GM19455 (cell line): ENCODE measurements around the gene TMEM185A.
"Not testable (repeated sequence)": the region's sequence is repeated elsewhere in the genome, so short reads cannot be mapped to it uniquely, and the experiment has no call there.

Experiments used
- ATAC-seq: cut with Tn5 transposase; IDR thresholded peaks from one replicate; pipeline ENCODE4 v1.9.1; 2021; ENCODE audit not compliant: unreplicated experiment

The TMEM185A gene

DNA sequence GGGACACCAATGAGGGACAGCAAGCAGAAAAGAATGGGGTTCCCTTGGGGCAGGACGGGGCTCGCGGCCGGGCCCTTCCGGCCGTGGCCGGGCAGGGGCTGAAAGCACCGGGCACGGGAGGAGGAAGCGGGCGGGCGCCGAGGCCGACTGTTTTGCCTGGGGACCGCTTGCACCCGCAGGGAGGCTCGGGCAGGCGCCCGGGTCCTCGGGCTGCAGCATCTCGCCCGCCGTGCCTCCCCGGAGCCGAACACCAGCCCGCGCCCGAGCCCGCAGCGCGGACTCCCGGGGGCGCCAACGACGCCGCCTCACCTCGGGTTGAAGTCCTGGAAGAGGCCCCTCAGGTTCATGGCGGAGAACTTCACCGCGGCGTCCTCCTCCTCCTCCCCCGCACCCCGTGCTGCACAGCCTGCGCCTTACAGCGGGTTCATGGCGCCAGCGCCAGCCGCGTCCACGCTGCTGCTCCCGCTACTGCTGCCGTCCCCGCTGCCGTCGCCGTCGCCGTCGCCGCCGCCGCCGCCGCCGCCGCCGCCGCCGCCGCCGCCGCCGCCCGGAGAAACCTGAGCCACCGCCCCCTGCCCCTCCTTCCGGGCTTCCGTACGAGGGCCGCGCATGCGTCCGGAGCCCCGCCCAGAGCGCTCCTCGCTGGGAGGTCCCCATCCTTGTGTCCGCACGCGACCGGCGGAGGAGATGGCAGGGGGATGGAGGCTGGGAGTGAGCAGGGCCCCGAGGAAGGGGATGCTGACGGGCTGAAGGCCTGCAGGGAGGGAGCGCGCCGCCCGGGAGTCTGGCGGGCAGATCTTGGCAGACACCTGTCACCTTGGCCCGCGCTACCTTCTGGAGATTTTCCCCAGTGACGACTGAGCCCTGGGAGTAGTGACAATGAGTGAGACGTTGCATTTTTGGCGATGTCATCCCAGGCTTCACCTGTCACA is at the start of gene TMEM185A:
Gene TMEM185A, minus strand, starts transcription at position 559 of the 932 bp plus-strand sequence. Its CDS starts 212 bp downstream, at position 347.
- ATAC-seq: peak; percentile 94

DNA sequence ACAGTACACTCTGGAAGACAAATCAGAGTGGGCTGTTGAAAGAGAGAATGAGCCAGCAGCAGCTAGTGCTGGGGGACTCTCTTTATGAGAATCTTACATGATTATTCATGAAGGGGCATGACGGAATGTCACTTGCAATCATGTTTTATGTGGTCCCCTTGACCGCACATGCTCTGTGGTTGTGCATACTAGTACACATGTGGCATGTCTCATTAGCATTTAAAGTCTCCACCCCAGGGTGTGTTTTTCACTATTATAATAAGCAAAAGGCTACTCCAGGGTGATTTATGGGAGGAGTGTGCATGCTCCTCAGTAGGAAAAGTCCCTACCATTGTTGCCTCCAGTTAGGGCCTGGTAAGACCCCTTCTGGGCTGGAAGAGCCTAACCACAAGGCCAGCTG is 49.6 kb upstream of the TMEM185A start:
- ATAC-seq: no peak

DNA sequence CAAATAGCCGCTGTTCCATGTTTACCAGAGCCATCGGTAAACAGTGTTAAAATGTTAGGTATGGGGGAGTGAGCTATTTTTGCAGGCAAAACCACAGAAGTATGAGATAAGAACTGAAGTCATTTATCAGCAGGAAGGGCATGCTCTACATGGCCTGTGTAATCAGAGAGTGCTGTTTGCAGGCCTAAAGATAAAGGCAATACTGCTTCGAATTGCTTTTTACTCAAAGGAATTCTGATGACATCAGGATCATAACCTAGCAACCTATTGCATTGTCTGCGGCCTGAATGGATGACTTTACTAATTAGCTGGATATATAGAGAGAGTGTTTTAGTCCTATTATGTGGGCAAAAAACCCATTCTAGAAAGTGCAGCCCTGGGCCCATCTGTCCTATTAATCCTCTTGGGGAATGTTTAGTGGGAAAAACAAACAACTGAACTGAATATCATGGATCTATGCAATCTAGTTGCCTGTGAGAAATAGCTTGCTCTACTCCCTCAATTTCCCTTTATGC is 47.6 kb upstream of the TMEM185A start:
- ATAC-seq: not testable (repeated sequence)

DNA sequence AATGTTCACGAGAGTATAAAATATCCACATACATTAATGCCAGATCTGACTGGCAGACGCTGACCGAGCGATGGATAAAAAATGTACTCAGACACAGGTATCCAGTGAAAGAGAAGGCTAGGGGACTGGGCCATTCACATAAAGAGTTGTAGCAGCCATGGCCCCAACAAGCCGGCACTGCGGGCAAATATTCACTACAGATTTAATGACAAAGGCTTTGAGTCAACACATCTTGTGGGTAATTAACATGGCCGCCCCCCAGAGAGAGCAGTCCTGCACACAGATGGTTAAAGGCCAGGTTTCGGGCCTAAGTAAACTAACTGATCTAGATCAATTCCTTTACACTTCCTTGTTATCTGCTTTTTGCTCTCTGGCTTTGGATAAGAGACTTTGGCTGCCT is 44.0 kb upstream of the TMEM185A start:
- ATAC-seq: not testable (repeated sequence)

DNA sequence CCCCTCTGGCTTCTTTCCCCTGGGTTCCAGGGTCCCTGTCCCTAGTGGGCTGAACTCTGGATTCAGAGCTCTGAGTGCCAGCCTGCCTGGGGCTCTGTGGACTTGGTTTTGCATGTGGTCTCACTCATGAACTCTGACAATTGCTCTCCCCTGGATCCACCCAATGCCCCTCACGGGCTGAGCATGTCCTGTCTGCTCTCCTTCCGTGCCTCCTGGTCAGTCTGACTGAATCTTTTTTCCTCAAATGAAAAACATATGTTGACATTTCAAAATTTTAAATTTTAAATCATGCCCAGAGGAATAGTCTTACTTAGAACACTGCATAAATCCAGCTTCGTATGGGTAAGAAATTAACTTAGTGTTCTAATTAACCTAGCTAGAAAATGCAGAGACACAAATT is 43.5 kb upstream of the TMEM185A start:
- ATAC-seq: not testable (repeated sequence)

DNA sequence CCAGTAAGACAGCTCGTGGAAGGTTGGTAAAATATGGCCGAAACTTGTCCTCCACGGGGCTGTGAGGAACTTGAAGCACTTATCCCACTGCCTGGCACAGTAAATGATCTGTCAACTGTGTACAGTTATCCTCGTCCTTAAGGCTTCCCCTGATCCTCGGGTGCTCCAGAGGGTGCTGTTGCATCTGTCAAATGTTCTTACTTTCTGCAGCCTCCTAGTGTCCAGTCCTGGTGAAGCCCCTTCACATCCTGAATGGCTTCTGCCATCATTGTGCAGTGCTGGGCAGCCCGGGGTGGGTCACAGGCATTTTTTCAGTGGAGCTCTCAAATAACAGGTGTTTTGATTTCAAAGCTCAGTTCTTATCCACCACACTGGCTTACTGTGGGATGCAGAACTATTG is 29.0 kb upstream of the TMEM185A start:
- not testable (repeated sequence) for ATAC-seq

DNA sequence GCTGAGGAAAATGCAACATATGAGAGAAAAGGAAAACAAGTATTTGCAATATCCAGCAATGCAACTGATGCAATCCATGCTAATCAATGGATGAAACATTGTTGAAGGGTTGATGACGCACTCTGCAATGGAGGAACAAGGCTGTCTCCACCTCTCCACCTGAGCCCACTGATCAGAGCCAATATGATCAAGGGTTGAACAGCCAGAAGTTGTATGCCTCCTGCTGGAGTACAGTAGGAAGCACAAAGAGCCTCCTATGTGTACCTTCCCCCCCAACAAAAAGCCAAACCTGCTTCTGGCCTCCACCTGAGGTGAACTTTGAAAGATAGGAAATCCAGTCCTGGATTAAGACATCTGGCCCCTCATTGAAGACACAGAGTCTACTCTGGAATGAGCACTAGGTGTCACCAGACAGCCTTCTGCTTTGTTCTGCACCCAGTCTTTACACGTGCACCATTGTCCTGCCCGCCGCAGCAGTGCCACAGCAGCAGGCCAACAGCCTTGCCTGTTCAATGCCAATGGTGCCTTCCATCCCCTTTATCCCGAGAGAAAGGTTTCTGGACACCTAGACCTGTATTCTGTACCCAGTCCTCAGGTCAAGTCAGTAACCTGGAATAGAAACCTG is 24.8 kb upstream of the TMEM185A start:
- ATAC-seq: not testable (repeated sequence)

DNA sequence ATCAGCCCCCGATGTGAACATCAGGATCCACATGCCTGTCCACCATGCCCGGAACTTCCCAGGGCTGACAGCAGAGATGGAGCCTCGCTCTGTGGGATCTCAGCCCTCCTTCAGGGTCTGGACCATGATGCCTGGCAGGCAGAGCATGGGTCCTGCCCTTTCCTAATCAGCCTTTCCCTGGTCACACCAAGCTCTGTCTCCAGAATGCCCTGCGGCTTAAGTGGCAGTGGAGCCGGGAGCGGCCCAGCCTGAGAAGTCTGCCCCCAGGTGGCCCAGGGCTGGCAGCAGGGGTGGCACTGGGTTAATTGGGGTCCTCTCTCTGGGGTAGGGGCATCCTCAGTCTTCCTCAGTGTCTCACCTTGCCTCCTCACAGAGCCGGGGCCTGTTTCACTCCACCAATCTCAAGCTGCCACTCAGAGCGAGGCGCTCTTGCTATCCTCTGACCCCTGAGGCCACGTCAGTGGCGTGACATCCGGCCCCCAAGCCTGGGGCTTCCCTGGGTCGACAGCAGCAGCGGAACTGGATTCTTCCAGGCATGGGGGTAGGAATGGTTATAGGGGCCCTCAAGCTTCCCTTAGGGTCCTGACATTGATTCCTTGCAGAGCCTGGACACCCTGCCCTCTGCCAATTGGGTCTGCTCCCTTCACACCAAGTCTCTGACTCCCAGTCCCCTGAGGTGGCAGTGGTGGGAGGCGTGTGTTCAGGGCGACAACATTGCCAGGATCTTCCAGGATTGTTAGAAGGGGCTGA is 20.8 kb upstream of the TMEM185A start:
- no peak for ATAC-seq

DNA sequence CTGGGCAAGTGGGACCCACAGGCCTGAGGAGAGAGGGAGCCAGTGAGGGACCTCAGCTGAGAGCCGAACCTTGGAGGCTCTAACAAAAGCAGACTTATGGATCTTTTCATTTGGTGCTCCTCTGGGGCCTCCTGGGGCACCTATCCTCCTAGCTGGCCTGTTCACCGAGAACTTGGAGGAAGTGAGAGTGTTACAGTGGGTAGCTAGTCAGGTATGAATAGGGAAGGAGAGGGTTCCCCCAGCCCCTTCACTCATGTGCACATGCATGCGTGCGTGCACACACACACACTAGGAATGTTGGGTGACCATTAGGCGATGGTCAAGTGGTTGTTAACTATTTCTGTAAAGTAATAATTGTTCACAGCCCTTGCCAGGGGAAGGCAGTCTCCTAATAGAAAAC is 18.6 kb upstream of the TMEM185A start:
- no peak for ATAC-seq

DNA sequence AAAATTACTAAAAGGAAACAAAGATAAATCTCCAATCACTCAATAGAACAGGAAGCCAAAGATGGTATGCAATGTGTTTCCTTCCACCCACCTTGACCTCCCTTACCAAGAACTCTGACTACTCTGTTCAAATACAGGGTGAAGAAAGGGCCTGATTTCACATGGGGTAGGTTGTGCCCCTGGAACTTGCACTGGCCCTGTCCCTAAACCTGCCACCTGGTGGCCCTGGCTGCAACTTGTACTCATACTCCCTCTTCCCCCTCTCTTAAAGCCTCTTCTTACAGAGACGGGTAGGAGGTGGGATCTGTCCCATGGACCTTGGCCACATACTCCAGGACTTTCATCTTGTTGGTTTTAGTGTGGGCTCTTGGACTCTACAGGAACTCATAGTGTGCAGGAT is 17.3 kb upstream of the TMEM185A start:
- no peak for ATAC-seq

DNA sequence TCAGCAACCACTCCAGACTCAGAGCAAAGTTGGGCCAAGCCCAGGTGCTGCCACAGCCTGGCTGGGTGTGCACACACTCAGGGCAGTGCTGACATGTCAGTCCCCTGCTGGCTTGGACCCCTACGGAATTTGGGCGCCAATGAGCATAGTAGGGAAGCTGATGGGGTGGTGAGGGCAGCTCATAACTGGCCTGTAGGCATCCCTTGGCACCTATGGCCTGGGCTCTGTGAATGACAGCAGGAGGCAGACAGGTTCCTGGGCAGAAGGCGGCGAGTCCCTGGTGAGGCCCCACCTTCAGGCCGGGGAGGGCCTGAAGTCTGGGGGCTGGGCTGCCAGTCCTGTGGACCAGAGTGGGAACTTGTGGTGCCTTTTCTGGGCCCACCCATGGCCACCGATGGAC is 15.9 kb upstream of the TMEM185A start:
- no peak for ATAC-seq

DNA sequence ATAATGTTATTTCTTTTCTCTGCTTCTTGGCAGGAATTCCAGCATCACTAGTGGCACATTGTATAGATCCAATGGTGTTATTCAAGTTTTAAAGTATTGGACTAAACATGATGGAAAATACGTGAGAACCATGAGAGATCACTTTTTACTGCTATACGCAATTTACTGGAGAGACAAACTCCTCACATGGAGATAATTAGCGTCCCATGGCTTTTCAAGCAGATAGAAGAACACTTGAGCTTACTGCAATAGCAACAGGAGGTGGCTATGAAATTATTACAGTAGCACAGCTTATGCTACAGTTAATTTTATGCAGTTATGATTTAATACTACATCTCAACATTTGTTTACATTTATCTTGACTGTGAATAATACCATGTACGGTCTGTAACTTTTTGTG is 11.9 kb upstream of the TMEM185A start:
- ATAC-seq: no peak

DNA sequence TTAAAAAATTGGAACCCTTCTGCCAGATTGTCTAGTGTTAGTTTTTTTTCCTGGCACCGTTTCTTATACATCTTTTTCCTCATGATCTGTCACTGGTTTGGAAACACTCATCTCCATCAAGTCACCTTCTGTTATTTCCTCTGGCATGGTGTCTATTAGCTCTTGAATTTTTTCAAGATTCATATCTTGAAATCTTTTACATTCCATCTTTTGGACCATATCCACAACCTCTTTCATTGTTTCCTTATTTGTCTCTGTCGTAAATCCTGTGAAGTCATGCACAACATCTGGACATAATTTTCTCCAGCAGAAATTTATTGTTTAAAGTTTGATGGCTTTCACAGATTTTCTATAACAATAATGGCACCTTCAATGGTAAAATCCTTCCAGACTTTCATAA is 10.2 kb upstream of the TMEM185A start:
- no peak for ATAC-seq

DNA sequence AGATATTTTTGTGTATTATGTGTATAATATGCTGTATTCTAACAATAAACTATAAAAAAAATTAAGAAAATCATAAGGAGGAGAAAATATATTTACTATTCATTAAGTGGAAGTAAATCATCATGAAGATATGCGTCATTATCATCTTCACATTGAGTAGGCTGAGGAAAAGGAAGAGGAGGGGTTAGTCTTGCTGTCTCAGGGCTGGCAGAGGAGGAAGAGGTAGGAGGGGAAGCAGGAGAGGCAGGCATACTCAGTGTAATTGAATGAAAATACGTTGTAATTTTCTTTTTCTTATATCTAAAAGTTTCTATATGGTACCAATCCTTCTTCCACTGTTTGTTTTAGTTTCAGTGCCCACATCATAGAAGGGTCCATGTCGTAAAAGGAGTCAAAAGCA is 9.8 kb upstream of the TMEM185A start:
- ATAC-seq: no peak

DNA sequence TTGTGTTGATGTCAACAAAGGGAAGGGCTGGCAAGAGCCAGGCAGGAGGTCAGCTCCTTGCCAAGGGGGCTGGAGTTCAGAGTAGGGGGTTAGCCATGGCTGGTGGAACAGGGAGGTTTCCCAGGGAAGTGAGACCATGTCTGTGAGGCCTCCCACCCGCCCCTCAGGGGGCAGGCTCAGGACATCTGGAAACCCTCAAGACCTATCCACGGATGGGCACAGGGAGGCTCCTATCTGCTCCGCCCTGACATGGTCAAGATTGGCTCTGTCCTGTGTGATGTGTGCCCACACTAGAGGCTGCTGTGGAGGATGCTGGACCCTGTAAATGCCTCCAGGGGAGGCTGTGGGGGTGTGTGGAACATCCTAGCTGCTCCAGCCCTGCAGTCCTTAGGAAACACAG is 8.0 kb upstream of the TMEM185A start:
- no peak for ATAC-seq

DNA sequence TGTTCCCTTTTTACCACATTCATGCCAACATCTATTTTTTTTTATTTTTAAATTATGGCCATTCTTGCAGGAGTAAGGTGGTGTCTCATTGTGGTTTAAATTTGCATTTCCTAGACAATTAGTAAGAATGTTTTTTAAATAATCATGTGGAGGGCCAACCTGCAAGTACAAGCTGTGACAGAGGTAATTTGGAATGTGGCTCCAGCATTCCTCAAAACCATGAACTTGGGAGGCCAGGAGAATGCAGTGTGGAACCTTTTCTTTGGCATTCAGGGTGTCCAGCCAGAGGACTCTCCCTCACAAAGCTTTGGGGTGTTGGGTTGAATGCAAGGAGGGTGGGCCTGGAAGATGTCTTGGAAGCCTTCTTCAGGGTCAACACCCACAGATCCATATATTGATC is 7.3 kb upstream of the TMEM185A start:
- no peak for ATAC-seq

DNA sequence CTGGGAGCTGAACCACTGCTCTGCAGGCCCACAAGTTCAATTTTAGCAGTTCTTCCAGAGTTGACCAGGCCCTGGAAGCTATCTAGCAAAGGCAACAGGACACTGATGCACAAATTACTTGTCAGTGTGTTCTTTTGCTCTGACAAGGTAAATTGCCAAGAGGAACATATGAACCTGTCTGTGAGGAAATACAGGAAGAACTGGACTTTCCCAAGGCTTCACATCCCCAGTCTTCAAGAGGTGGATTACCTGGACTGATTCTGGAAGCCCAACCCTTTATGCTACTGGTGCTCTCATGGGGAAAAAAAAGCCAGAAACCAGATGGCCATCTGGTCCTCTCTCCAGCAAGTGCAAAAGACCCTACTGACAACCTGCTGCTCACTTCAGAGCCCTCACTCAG is 1.9 kb upstream of the TMEM185A start:
- ATAC-seq: no peak

DNA sequence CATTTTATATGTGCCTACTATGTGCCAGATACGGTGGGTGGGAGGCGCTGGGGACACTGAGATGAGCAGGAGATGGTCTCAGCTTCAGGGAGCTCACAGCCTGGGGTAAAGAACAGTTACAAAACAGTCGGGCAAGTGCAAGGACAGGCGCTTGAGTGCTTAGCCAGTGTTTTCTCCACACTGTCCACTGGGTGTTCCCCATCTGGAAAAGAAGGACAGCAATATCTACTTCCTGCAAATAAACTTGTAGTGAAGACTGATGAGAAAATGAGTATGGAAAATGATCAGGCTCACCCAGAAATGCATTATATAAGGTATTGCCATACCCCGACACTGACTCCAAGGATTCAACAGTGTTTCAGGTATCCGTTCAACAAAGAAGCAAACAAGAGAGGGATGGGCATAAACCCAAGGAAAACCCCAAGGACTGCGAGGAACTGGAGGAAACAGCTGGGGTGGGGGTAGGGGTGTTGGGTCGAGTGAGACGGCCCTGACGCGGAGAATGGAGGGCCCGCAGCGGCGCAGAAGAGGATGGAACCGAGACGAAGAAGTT is 835 bp downstream of the TMEM185A start:
- ATAC-seq: no peak

DNA sequence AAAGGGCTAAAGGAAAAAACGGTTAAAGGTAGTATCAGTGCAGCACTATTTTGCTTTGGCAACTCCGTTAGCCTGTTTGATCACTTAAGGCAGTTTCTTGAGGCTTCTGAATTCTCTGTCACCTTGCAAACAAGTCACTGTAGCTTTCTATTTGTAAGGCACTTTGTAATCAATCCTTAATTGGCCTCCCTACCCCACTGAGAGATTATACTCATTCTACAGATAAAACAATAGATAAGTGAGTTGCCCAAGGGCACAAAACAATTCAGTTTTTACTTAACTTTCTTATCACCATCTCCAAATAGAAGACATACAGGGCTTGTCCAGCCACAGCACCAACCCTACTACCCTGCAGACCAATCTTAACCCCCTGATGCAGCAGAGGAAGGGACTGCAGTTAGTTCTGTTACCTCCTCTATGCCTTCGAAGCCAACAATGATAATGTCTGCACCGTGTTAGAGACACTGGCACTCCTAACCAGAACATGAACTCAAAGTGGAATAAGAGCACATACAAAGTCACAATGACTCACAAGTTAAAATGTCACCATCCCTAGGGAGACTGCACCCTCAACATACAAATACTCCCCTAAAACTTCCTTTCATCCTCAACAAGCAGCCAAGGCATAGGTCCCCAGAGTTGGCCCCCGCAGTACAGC is 1.7 kb downstream of the TMEM185A start:
- ATAC-seq: no peak

DNA sequence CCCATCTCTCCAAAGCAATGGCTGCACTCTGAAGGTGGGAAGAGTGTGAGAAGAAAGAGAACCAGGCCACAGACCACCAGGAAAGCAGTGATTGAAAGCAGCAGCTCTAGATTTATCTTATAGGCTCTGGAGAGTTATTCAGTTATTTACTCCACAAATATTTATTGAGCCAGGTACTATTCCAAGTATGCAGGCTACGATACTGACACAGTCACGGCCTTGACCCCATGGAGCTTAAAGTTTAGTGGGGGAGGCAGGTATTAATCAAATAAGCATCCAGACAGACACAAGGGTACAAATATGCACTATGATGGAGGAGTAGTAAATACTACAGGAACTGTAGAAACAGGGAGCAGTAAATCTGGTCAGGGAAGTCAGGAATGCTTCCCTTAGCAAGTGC is 2.8 kb downstream of the TMEM185A start:
- no peak for ATAC-seq

DNA sequence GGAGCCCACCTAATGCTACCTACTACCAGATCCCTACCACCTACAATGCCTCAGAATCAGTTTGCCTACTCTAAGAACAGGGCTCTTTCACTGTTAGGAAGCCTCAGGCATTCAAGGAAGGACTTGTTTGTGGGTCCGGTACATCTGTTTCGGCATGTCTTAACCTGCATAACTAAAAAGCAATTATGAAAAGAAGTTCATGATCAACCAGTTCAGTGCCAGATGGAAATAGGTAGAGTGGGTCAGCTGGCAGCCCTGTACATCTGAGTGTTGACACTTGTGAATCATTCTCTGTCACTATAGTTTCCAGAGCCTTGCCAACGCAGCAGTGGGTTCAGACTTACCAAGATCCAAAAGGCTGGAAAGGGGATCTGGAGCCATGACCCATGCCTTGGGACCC is 3.3 kb downstream of the TMEM185A start:
- no peak for ATAC-seq
